Activated T-cell treated with anti-CD3 and anti-CD28 coated beads, Interleukin-2, amount 50 U/mL, for 24 hours (primary cell): ENCODE results near the gene IL1F10.

Source experiments
- DNase-seq: peaks from one replicate; pipeline ENCODE4 v3.0.0-alpha.2; 2020
- H3K27ac Mint-ChIP-seq: 2 replicates; pipeline ENCODE4 v1.8.0; 2020; ENCODE audit warnings: mild to moderate bottlenecking, mixed read lengths
- H3K27me3 Mint-ChIP-seq: 2 replicates; pipeline ENCODE4 v1.8.0; 2020; ENCODE audit warnings: mixed read lengths
- H3K36me3 Mint-ChIP-seq: 2 replicates; pipeline ENCODE4 v1.8.0; 2020; ENCODE audit warnings: low read depth, mixed read lengths
- H3K4me1 Mint-ChIP-seq: 2 replicates; pipeline ENCODE4 v1.8.0; 2020; ENCODE audit warnings: low read depth, mixed read lengths
- H3K4me3 Mint-ChIP-seq: 2 replicates; pipeline ENCODE4 v1.8.0; 2020; ENCODE audit warnings: mild to moderate bottlenecking, moderate library complexity, mixed read lengths
- H3K9me3 Mint-ChIP-seq: 2 replicates; pipeline ENCODE4 v1.8.0; 2020; ENCODE audit warnings: mixed read lengths

Gene IL1F10

DNA sequence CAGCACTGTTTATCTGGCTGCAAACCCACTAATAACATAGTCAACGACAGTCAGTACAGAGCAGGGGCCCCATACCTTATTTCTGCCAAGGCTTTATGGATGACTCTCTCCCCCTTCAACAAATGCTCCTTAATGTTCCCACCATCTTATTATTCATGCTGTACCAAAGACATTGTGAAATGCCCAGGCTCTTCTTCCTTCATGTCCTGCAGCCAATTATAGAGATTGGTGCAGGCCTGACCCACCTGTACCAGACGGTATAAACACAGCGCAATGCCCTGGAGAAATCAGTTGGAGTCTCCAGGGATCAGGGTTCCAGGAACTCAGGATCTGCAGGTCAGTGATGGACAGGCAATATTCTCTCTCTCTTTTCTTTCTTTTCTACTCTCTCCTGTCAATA, at the start of gene IL1F10:
Gene IL1F10 (plus strand): TSS at position 290 of the 400 bp plus-strand sequence. CDS start 4,769 bp downstream, outside the sequence.
- Mint-ChIP-seq H3K4me1 (peaks cover 2% of the 10 kb centered on the region), H3K9me3 (no peaks in the 10 kb centered on the region), H3K27ac (no peak within 1 kb of the TSS), H3K27me3 (no peaks in the 10 kb centered on the region), H3K4me3 (no peak within 1 kb of the TSS), H3K36me3 (no peaks in the 10 kb centered on the region)
- DNase-seq, result no peak

DNA sequence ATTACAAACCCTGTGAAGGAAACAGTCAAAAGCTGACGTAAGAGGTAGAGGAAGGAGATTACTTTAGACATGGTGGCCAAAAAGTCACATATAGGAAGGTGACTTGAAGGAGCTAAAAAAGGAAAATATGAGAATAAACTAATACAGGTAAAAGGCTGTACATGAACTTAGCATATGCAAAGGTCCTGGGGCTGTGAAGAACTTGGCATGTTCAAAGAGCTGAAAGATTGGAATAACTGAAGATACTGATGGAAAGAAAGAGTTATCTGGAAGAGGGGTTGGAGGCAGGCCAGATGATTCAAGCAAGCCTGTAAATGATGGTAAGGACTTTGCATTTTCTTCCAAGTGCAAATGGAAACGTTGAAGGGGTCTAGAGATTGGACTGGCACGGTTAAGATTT, 49.3 kb upstream of the IL1F10 start:
- no peak overlapping the region for H3K4me3 Mint-ChIP-seq
- H3K27me3 Mint-ChIP-seq, result peaks cover 6% of the 10 kb centered on the region
- H3K4me1 Mint-ChIP-seq, result peaks cover 10% of the 10 kb centered on the region
- H3K36me3 Mint-ChIP-seq, result no peaks in the 10 kb centered on the region
- H3K9me3 Mint-ChIP-seq, result peaks cover 8% of the 10 kb centered on the region
- DNase-seq, result no peak
- H3K27ac Mint-ChIP-seq, result no peak overlapping the region

DNA sequence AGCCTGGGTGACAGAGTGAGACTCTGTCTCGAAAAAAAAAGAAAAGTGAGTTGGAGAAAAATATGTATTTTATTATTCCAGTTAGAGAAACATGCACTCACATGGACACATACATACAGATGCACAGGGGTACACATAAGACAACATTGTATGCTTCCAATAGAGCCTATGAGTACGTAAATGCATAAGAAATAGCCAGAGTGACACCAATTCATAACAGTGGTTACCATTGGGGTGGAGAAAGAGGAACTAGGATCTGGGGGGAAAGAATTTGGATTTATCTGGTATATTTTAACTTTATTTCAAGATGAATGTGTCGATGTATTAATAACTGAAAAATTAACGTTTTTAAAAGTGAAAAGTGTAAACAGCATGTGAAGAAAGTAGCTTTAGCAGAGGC, 46.5 kb upstream of the IL1F10 start:
- no peak for DNase-seq
- Mint-ChIP-seq H3K27me3 (peaks cover 4% of the 10 kb centered on the region), H3K27ac (no peak overlapping the region), H3K4me3 (no peak overlapping the region), H3K4me1 (peaks cover 3% of the 10 kb centered on the region), H3K36me3 (no peaks in the 10 kb centered on the region), H3K9me3 (peaks cover 8% of the 10 kb centered on the region)

GRCh38 chr2:113024764-113025163, 43.0 kb upstream of the IL1F10 start:
- no peaks in the 10 kb centered on the region for H3K4me1 Mint-ChIP-seq
- H3K4me3 Mint-ChIP-seq, result no peak overlapping the region
- no peaks in the 10 kb centered on the region for H3K9me3 Mint-ChIP-seq
- H3K27ac Mint-ChIP-seq, result no peak overlapping the region
- no peak for DNase-seq
- H3K36me3 Mint-ChIP-seq, result no peaks in the 10 kb centered on the region
- H3K27me3 Mint-ChIP-seq, result peaks cover 12% of the 10 kb centered on the region

GRCh38 chr2:113025737-113026136, 42.0 kb upstream of the IL1F10 start:
- Mint-ChIP-seq H3K27ac (no peak overlapping the region), H3K36me3 (no peaks in the 10 kb centered on the region), H3K4me3 (no peak overlapping the region), H3K27me3 (peaks cover 12% of the 10 kb centered on the region), H3K9me3 (no peaks in the 10 kb centered on the region), H3K4me1 (no peaks in the 10 kb centered on the region)
- no peak for DNase-seq

DNA sequence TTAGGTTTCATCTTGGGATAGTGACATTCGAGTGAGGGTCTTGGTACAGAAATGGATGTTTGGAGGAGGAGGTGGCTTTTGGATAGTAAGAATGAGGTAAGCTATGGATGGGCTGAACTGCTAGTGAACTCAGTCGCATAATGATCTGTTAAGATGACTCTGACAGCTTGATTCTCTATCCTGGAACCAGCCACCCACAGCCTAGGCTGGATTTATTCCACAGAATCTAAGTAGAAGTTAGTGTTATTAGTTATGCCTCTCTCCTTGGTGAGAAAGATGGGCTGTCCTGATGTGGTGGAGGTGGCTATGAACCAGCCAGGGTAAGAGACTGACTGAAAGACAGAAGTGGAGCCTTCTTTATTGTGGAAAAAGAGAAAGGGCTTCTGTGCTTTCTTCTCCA, 40.1 kb upstream of the IL1F10 start:
- Mint-ChIP-seq H3K4me3 (no peak overlapping the region), H3K27me3 (peaks cover 12% of the 10 kb centered on the region)

DNA sequence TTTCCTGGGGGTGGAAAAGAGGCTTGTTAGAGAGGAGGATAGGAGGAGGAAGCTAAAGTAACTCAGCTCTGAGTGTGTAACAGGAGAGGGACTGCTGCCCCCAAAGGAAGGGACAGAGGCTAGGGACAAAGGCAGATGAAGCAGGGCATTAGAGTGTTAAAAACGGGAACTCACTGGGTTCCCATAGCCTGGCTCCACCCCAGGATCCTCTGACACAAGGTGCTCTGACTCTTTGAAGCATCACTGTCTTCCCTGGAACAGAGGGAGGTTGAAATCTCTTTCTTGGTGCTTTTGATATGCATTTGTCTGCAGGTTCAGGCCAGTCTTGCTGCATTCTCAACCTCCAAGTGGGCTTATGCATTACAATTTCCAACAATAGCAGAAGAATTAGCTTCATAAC, 39.7 kb upstream of the IL1F10 start:
- no peak for DNase-seq
- no peak overlapping the region for H3K4me3 Mint-ChIP-seq
- H3K27ac Mint-ChIP-seq, result no peak overlapping the region
- H3K27me3 Mint-ChIP-seq, result peaks cover 12% of the 10 kb centered on the region
- no peaks in the 10 kb centered on the region for H3K4me1 Mint-ChIP-seq
- no peaks in the 10 kb centered on the region for H3K36me3 Mint-ChIP-seq
- H3K9me3 Mint-ChIP-seq, result no peaks in the 10 kb centered on the region

More for the DNA sequence above, 40.1 kb upstream of the IL1F10 start:
- no peak for DNase-seq
- Mint-ChIP-seq H3K27ac (no peak overlapping the region), H3K4me1 (no peaks in the 10 kb centered on the region), H3K36me3 (no peaks in the 10 kb centered on the region), H3K9me3 (no peaks in the 10 kb centered on the region)

DNA sequence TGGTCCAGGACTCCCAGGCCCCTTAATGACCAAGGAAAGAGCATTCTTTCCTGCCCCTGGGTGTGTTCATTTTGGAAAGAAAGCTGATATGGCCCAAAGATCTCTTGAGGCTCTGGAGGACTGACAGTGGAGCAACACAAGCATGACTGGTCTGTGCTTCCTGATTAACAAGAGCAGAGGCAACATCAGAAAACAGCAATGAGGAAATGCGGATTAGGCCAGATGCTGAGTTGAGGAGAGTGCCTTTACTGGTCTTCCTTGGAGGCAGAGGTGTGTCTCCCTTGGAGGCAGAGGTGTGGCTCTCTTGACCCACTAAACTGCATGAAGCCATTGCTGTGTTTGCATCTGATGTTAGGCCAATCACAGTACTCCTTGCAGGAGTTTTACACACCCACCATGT, 35.0 kb upstream of the IL1F10 start:
- Mint-ChIP-seq H3K4me3 (no peak overlapping the region), H3K9me3 (no peaks in the 10 kb centered on the region), H3K36me3 (no peaks in the 10 kb centered on the region), H3K27ac (no peak overlapping the region), H3K4me1 (no peaks in the 10 kb centered on the region), H3K27me3 (peaks cover 8% of the 10 kb centered on the region)
- DNase-seq, result no peak

- Mint-ChIP-seq H3K9me3 (no peaks in the 10 kb centered on the region), H3K4me1 (no peaks in the 10 kb centered on the region), H3K27ac (no peak overlapping the region), H3K36me3 (no peaks in the 10 kb centered on the region), H3K4me3 (no peak overlapping the region), H3K27me3 (peaks cover 7% of the 10 kb centered on the region)
- no peak for DNase-seq
Observed at GRCh38 chr2:113034016-113034415, 33.8 kb upstream of the IL1F10 start.

- H3K27me3 Mint-ChIP-seq, result no peaks in the 10 kb centered on the region
- no peak for DNase-seq
- no peaks in the 10 kb centered on the region for H3K4me1 Mint-ChIP-seq
- H3K4me3 Mint-ChIP-seq, result no peak overlapping the region
- H3K27ac Mint-ChIP-seq, result no peak overlapping the region
- H3K9me3 Mint-ChIP-seq, result no peaks in the 10 kb centered on the region
- H3K36me3 Mint-ChIP-seq, result no peaks in the 10 kb centered on the region
Observed at GRCh38 chr2:113036763-113037162, 31.0 kb upstream of the IL1F10 start.

DNA sequence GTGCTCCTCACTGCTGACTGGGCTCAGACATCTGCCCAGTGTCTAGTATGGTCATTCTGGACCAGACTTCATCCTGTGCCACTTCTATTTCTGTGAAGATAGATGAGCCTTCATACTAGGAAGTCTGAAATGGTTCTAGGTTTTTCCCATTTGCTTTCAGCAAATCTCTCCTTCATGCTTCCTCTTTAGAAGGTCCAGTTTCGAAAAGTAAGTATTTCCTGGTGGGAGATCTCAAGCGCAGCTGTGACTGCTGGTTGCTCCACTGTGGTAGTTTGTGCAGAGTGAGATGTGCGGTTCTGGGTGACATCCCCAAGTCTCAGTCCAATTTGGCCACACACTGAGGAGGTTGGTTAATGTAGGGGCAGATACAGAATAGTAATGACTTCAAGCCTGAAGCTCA, 29.5 kb upstream of the IL1F10 start:
- Mint-ChIP-seq H3K27ac (no peak overlapping the region), H3K4me1 (no peaks in the 10 kb centered on the region)
- no peak for DNase-seq

DNA sequence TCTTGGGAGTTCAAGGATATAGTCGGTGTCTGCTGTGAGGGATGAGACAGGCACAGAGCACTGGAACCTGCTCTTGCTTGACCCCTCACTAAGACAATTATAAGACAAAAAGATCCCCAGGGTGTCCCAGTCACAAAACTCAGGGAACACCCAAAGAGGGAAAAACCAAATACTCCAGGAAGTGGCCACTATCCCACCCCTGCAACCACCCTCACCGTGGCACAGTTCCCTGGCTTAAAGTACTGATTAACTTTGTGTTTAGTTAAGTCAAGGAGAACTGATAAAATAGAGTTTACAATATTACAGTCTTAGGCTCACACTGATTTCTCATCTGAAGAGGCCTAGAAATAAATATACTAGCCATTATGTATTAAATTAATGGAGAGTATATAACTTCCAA, 28.6 kb upstream of the IL1F10 start:
- no peaks in the 10 kb centered on the region for H3K27me3 Mint-ChIP-seq
- no peak overlapping the region for H3K4me3 Mint-ChIP-seq
- H3K36me3 Mint-ChIP-seq, result no peaks in the 10 kb centered on the region
- DNase-seq, result no peak
- no peaks in the 10 kb centered on the region for H3K9me3 Mint-ChIP-seq
- H3K27ac Mint-ChIP-seq, result no peak overlapping the region
- no peaks in the 10 kb centered on the region for H3K4me1 Mint-ChIP-seq

More for the DNA sequence above, 29.5 kb upstream of the IL1F10 start:
- H3K9me3 Mint-ChIP-seq, result no peaks in the 10 kb centered on the region
- H3K27me3 Mint-ChIP-seq, result no peaks in the 10 kb centered on the region
- H3K4me3 Mint-ChIP-seq, result no peak overlapping the region
- H3K36me3 Mint-ChIP-seq, result no peaks in the 10 kb centered on the region

- Mint-ChIP-seq H3K36me3 (no peaks in the 10 kb centered on the region), H3K9me3 (no peaks in the 10 kb centered on the region), H3K27me3 (no peaks in the 10 kb centered on the region), H3K4me3 (no peak overlapping the region), H3K27ac (no peak overlapping the region), H3K4me1 (no peaks in the 10 kb centered on the region)
- DNase-seq, result no peak
Observed at GRCh38 chr2:113039719-113040118, 28.1 kb upstream of the IL1F10 start.

DNA sequence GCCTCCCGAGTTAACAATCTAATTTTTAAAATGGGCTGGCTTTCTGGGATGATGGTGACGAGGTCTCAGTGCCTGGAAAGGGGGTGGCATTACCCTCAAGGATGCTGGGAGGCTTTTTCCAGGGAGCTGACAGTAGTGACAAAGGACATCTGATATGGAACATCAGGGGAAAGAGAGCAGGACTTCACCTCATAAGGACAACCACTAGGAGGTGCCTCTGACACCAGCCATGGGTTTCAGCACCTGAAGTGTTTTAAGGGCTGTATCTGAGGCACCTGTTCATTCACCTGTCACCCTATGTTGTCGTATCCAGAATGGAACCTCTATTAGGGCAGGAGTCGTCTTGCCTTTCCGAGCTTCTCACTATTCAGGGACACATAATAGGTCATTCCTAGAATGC, 25.9 kb upstream of the IL1F10 start:
- Mint-ChIP-seq H3K9me3 (no peaks in the 10 kb centered on the region), H3K27ac (no peak overlapping the region), H3K4me1 (no peaks in the 10 kb centered on the region), H3K27me3 (no peaks in the 10 kb centered on the region), H3K36me3 (no peaks in the 10 kb centered on the region), H3K4me3 (no peak overlapping the region)
- DNase-seq, result no peak

DNA sequence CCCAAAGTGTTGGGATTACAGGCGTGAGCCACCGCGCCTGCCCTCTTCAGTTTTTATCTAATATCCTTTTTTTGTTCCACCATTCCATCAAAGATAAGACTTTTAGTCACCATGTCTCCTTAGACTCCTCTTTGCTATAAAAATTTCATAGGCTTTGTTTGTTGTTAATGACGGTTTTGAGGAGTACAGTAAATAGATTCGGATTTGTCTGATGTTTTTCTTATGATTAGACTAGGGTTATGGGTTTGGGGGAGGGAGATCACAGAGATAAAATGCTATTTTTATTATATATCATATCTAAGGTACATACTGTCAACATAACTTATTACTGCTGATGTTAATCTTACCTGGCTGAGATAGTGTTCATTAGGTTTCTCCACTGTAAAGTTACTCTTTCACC, 21.3 kb upstream of the IL1F10 start:
- Mint-ChIP-seq H3K4me1 (no peaks in the 10 kb centered on the region), H3K27ac (no peak overlapping the region), H3K27me3 (peaks cover 3% of the 10 kb centered on the region), H3K36me3 (no peaks in the 10 kb centered on the region), H3K4me3 (no peak overlapping the region), H3K9me3 (no peaks in the 10 kb centered on the region)
- no peak for DNase-seq
